Measurements from ENCODE around the gene EXOC4.

EXOC4 gene

DNA sequence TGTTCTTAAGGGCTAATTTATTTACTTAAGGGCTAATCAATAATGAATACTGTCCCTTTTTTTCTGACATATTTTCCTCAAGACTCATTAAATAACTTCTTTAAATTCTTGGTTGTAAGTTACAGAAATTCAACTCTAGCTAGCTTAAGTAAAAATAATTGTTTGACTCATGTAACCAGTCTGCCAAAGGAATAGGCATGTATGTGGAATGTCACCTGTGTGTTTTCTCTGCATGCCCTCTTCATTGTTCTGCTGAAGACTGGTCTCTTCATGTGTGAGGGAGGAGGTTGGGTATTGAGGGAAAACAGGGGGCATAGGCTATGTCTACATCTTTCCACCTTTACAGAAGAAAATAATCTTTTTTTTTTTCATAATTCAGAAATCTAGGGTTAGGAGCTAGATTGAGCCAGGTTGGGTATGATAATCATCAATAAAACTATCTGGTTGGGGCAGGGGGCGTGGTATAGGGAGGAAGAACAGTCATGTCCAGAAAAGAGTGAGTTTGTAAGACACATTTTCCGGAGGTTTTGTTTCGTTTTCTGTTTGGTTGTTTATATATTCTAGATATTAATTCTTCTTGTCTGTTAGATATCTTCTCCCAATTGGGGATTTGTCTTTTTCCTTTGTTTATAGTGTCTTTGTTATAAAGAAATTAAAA, 37.9 kb downstream of the EXOC4 start:
- TF ChIP-seq, protein P1, sequence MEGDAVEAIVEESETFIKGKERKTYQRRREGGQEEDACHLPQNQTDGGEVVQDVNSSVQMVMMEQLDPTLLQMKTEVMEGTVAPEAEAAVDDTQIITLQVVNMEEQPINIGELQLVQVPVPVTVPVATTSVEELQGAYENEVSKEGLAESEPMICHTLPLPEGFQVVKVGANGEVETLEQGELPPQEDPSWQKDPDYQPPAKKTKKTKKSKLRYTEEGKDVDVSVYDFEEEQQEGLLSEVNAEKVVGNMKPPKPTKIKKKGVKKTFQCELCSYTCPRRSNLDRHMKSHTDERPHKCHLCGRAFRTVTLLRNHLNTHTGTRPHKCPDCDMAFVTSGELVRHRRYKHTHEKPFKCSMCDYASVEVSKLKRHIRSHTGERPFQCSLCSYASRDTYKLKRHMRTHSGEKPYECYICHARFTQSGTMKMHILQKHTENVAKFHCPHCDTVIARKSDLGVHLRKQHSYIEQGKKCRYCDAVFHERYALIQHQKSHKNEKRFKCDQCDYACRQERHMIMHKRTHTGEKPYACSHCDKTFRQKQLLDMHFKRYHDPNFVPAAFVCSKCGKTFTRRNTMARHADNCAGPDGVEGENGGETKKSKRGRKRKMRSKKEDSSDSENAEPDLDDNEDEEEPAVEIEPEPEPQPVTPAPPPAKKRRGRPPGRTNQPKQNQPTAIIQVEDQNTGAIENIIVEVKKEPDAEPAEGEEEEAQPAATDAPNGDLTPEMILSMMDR (IDR thresholded peaks at IDR 0.05; ENCODE audit: borderline replicate concordance, insufficient read depth, low read depth, low read length): no peak
- H3K4me3 ChIP-seq (ENCODE audit: low read depth, low read length): no peak overlapping the region

DNA sequence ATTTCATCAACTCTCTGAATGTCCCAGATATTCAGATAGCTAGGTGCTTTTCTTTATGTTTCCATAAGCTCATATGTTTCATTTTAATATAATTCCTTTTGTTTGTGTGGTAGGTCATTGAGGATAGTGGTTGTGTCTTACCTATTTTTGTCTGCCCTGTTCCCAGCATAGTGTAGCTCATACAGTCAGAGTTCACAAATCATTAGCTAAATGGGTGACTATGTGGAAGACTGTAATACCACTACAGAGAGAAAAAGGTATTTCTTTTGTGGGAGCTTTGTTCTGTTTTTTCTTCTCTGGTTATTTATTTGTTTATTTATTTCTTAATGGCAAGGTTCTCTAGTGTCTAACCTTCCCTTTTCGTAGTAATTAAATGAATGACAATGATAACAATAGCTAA, 39.8 kb downstream of the EXOC4 start:
- TF ChIP-seq, protein P1 (IDR thresholded peaks at IDR 0.05; ENCODE audit: borderline replicate concordance, insufficient read depth, low read depth, low read length): no peak
- H3K4me3 ChIP-seq (ENCODE audit: low read depth, low read length): no peak overlapping the region

DNA sequence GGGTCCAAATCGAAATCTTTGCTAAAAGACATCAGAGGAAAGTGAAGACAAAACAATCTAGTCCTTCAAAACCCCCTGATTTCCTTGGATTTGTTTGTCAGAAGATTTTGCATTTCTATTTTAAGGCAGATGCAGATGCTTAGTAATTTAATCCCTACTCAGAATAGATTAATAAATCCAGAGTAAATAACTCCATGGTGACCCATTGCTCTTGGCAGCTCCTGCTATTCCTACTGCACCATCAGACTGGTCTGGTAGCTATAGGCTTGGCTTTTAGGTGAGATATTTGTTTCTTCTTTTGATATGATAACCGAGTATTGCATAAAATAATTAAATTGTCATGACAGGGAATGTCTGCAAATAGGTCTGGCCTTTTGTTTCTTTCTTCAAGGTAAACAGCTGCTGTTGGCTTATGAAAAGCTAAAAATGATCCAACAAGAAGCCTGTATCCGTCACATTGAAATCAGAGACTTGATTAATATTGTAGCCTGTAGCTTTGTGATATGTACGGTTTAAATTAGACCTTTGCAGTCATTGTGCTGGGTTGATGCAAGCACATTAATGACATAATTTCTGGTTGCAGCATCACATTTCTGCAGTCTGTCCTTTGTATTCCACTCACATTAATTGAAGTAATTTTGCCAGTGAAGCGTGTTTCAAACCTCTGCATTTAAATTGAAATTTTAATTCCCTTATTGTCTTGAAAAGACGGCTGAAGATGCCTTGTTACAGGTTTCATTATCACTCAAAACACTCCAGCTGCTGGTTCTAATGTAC, 40.7 kb downstream of the EXOC4 start:
- TF ChIP-seq, protein P1 (IDR thresholded peaks at IDR 0.05; ENCODE audit: borderline replicate concordance, insufficient read depth, low read depth, low read length): no peak
- H3K4me3 ChIP-seq (ENCODE audit: low read depth, low read length): no peak overlapping the region

GRCh38 chr7:133294234-133294633, 41.4 kb downstream of the EXOC4 start:
- TF ChIP-seq, protein P1 (IDR thresholded peaks at IDR 0.05; ENCODE audit: borderline replicate concordance, insufficient read depth, low read depth, low read length): no peak
- no peak overlapping the region for H3K4me3 ChIP-seq (ENCODE audit: low read depth, low read length)

DNA sequence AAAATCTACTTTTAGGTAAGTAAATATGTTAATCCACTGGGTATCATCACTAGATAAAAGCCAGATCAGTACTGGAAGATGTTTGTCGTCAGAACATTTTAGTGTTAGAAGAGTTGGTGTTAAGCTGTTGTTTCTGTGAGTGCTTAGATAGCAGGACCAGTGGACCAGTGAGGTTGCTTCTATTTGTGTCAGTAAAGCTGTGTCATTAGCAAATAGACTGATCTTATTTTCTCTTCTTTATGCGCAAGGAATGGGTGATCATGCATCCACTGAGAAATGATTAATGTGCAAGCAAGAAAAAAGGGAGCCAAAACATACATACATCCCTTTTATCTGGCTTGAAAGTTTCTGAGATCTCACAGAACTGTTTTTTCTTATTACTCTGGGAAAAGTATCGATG, 42.6 kb downstream of the EXOC4 start:
- no peak overlapping the region for H3K4me3 ChIP-seq (ENCODE audit: low read depth, low read length)
- TF ChIP-seq, protein P1 (IDR thresholded peaks at IDR 0.05; ENCODE audit: borderline replicate concordance, insufficient read depth, low read depth, low read length): no peak

DNA sequence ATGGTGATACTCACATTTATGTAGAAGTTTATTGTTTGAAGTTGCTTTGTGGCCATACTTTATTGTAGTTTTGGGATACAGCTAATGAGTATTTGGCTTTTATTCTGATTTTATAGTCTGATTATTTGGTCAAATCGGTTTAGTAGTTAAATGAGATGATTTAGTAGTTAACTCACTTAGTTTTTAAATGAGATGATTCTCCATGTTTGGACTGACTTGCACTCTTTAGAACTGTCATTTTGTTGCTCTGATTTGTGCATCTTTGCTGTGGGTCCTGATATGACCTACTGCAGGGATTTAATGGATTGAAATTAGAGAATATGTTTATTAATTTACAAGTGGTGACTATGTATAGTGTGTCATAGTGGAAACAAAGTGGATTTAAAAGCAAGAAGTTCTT, 44.2 kb downstream of the EXOC4 start:
- H3K4me3 ChIP-seq (ENCODE audit: low read depth, low read length): no peak overlapping the region
- TF ChIP-seq, protein P1 (IDR thresholded peaks at IDR 0.05; ENCODE audit: borderline replicate concordance, insufficient read depth, low read depth, low read length): no peak

GRCh38 chr7:133298080-133298479, 45.2 kb downstream of the EXOC4 start:
- no peak overlapping the region for H3K4me3 ChIP-seq (ENCODE audit: low read depth, low read length)
- TF ChIP-seq, protein P1 (IDR thresholded peaks at IDR 0.05; ENCODE audit: borderline replicate concordance, insufficient read depth, low read depth, low read length): no peak
